Heart left ventricle (tissue), 13 donors: ENCODE measurements around the gene GIPC1.

ENCODE experiments used
- CTCF ChIP-seq, 12 donors: fragments of 200-600 bp; sonication (generic) in 4 of 12; IDR thresholded peaks; one replicate each; pipeline versions ENCODE4 v1.5.0 to v1.8.0; 2018 to 2022; ENCODE audit warnings: antibody characterized with exemption in 12 of 12, mild to moderate bottlenecking in 5 of 12
- POLR2A ChIP-seq, 2 donors: fragments of 450-650 bp; IDR thresholded peaks; one replicate each; pipeline ENCODE4 v1.6.1; 2017; ENCODE audit warnings: antibody characterized with exemption in 2 of 2, mild to moderate bottlenecking in 2 of 2, moderate library complexity in 2 of 2
- donor health status: ischemic (EF 13 %, LVEDD 7.1; RV severe dilation, severe dysfunction).
- donor health status: DM: no; HTN: yes; CAD: no.
- donor health status: DM: no; HTN: no; CAD: no.
- donor health status: ischemic (EF 25% LVEDD 6.9; RV normal size, moderate dysfunction).
- donor health status: ischemic (EF 25% LVEDD 5.7; RV mildly dilated, moderate dysfunction).
- donor health status: ischemic (EF 35%, LVEDD 5.7; RV mildly dilated, moderate dysfunction).
- donor health status: nonischemic (EF 11% LVEDD 7.7; RV severe dilation, severe dysfunction).
- donor health status: DM: yes; HTN: yes; CAD: no.
- donor health status: PGD.
- donor health status: ischemic (EF 29% LVEDD 5.4; RV normal size, mild dysfunction).
- donor health status: nonischemic (EF 23%, LVEDD 6.1; RV moderate dilation, normal function).

- no peak for TF ChIP-seq CTCF (IDR thresholded peaks at IDR 0.05)
- TF ChIP-seq POLR2A (IDR thresholded peaks at IDR 0.05) = no peak
These were observed 52.9 kb downstream of the GIPC1 start for GRCh38 chr19:14442891-14443631.
